Measurements from ENCODE around the gene EHMT1.

EHMT1 gene

GRCh38 chr9:137815256-137816255, 196.8 kb downstream of the EHMT1 start:
- Histone ChIP-seq H3K36me3 (ENCODE audit: insufficient read depth, low read length) (peaks cover 82% of the 10 kb centered on the region), H3K4me3 (ENCODE audit: low read length) (no peak overlapping the region), H3K27me3 (ENCODE audit: insufficient read depth, low read length) (no peaks in the 10 kb centered on the region), H3K27ac (ENCODE audit: low read depth, low read length) (no peak overlapping the region), H3K9me3 (ENCODE audit: insufficient read depth, low read depth, low read length) (peaks cover 10% of the 10 kb centered on the region; the same call in 1 of the 2 replicates), H3K4me1 (ENCODE audit: insufficient read depth, low read length) (no peaks in the 10 kb centered on the region), H3K9ac (ENCODE audit: low read depth, low read length) (no peak overlapping the region)
- WGBS: 96% methylated on average over 30 of the region's 30 CpGs

- H3K36me3 ChIP-seq (ENCODE audit: insufficient read depth, low read length): peaks cover 79% of the 10 kb centered on the region
- no peak overlapping the region for H3K4me3 ChIP-seq (ENCODE audit: low read length)
- H3K9ac ChIP-seq (ENCODE audit: low read depth, low read length): no peak overlapping the region
- peaks cover 10% of the 10 kb centered on the region; the same call in 1 of the 2 replicates for H3K9me3 ChIP-seq (ENCODE audit: insufficient read depth, low read depth, low read length)
- 95% methylated on average over 22 of the region's 22 CpGs for WGBS
- no peak overlapping the region for H3K27ac ChIP-seq (ENCODE audit: low read depth, low read length)
- no peaks in the 10 kb centered on the region for H3K4me1 ChIP-seq (ENCODE audit: insufficient read depth, low read length)
- H3K27me3 ChIP-seq (ENCODE audit: insufficient read depth, low read length): no peaks in the 10 kb centered on the region
These were observed 197.9 kb downstream of the EHMT1 start for GRCh38 chr9:137816531-137817235.

- Histone ChIP-seq H3K9ac (ENCODE audit: low read depth, low read length) (no peak overlapping the region), H3K27ac (ENCODE audit: low read depth, low read length) (no peak overlapping the region), H3K27me3 (ENCODE audit: insufficient read depth, low read length) (no peaks in the 10 kb centered on the region), H3K4me1 (ENCODE audit: insufficient read depth, low read length) (no peaks in the 10 kb centered on the region), H3K4me3 (ENCODE audit: low read length) (no peak overlapping the region), H3K9me3 (ENCODE audit: insufficient read depth, low read depth, low read length) (peaks cover 10% of the 10 kb centered on the region; the same call in 1 of the 2 replicates), H3K36me3 (ENCODE audit: insufficient read depth, low read length) (peaks cover 80% of the 10 kb centered on the region)
- WGBS: 96% methylated on average over 35 of the region's 35 CpGs
These were observed 198.7 kb downstream of the EHMT1 start for GRCh38 chr9:137817236-137818200.

GRCh38 chr9:137818286-137818685, 199.5 kb downstream of the EHMT1 start:
- Histone ChIP-seq H3K4me1 (ENCODE audit: insufficient read depth, low read length) (no peaks in the 10 kb centered on the region), H3K9me3 (ENCODE audit: insufficient read depth, low read depth, low read length) (peaks cover 10% of the 10 kb centered on the region; the same call in 1 of the 2 replicates), H3K4me3 (ENCODE audit: low read length) (no peak overlapping the region), H3K27me3 (ENCODE audit: insufficient read depth, low read length) (no peaks in the 10 kb centered on the region), H3K36me3 (ENCODE audit: insufficient read depth, low read length) (peaks cover 72% of the 10 kb centered on the region), H3K27ac (ENCODE audit: low read depth, low read length) (no peak overlapping the region), H3K9ac (ENCODE audit: low read depth, low read length) (no peak overlapping the region)
- WGBS: 84% methylated on average over 15 of the region's 23 CpGs

- no peaks in the 10 kb centered on the region for H3K4me1 ChIP-seq (ENCODE audit: insufficient read depth, low read length)
- H3K36me3 ChIP-seq (ENCODE audit: insufficient read depth, low read length): peaks cover 68% of the 10 kb centered on the region
- WGBS: 92% methylated on average over 10 of the region's 11 CpGs
- no peaks in the 10 kb centered on the region for H3K27me3 ChIP-seq (ENCODE audit: insufficient read depth, low read length)
- H3K4me3 ChIP-seq (ENCODE audit: low read length): no peak overlapping the region
- H3K9me3 ChIP-seq (ENCODE audit: insufficient read depth, low read depth, low read length): peaks cover 10% of the 10 kb centered on the region; the same call in 1 of the 2 replicates
- no peak overlapping the region for H3K27ac ChIP-seq (ENCODE audit: low read depth, low read length)
- H3K9ac ChIP-seq (ENCODE audit: low read depth, low read length): no peak overlapping the region
These were observed 201.5 kb downstream of the EHMT1 start for GRCh38 chr9:137820161-137820855.

- no peak overlapping the region for H3K27ac ChIP-seq (ENCODE audit: low read depth, low read length)
- H3K9ac ChIP-seq (ENCODE audit: low read depth, low read length): no peak overlapping the region
- no peaks in the 10 kb centered on the region for H3K4me1 ChIP-seq (ENCODE audit: insufficient read depth, low read length)
- no peaks in the 10 kb centered on the region for H3K27me3 ChIP-seq (ENCODE audit: insufficient read depth, low read length)
- 94% methylated on average over 10 of the region's 10 CpGs for WGBS
- H3K4me3 ChIP-seq (ENCODE audit: low read length): no peak overlapping the region
- no peaks in the 10 kb centered on the region; the same call in 1 of the 2 replicates for H3K9me3 ChIP-seq (ENCODE audit: insufficient read depth, low read depth, low read length)
- H3K36me3 ChIP-seq (ENCODE audit: insufficient read depth, low read length): peaks cover 51% of the 10 kb centered on the region
These were observed 205.4 kb downstream of the EHMT1 start for GRCh38 chr9:137823986-137824771.

GRCh38 chr9:137825324-137825989, 206.7 kb downstream of the EHMT1 start:
- 95% methylated on average over 12 of the region's 13 CpGs for WGBS
- H3K27me3 ChIP-seq (ENCODE audit: insufficient read depth, low read length): no peaks in the 10 kb centered on the region
- H3K27ac ChIP-seq (ENCODE audit: low read depth, low read length): no peak overlapping the region
- H3K9me3 ChIP-seq (ENCODE audit: insufficient read depth, low read depth, low read length): no peaks in the 10 kb centered on the region; the same call in 1 of the 2 replicates
- no peak overlapping the region for H3K4me3 ChIP-seq (ENCODE audit: low read length)
- H3K9ac ChIP-seq (ENCODE audit: low read depth, low read length): no peak overlapping the region
- H3K4me1 ChIP-seq (ENCODE audit: insufficient read depth, low read length): no peaks in the 10 kb centered on the region
- H3K36me3 ChIP-seq (ENCODE audit: insufficient read depth, low read length): peaks cover 53% of the 10 kb centered on the region

- 96% methylated on average over 20 of the region's 20 CpGs for WGBS
- no peaks in the 10 kb centered on the region for H3K4me1 ChIP-seq (ENCODE audit: insufficient read depth, low read length)
- no peak overlapping the region for H3K9ac ChIP-seq (ENCODE audit: low read depth, low read length)
- H3K36me3 ChIP-seq (ENCODE audit: insufficient read depth, low read length): peaks cover 53% of the 10 kb centered on the region
- H3K4me3 ChIP-seq (ENCODE audit: low read length): no peak overlapping the region
- no peak overlapping the region for H3K27ac ChIP-seq (ENCODE audit: low read depth, low read length)
- H3K9me3 ChIP-seq (ENCODE audit: insufficient read depth, low read depth, low read length): no peaks in the 10 kb centered on the region
- no peaks in the 10 kb centered on the region for H3K27me3 ChIP-seq (ENCODE audit: insufficient read depth, low read length)
These were observed 209.2 kb downstream of the EHMT1 start for GRCh38 chr9:137827908-137828526.
